ENCODE results near the gene ATG101.
A peak's percentile ranks its signal among the peaks of the same experiment; 100 is the strongest.
"Not testable (repeated sequence)": the region's sequence is repeated elsewhere in the genome, so short reads cannot be mapped to it uniquely, and the experiment has no call there.

Gene ATG101

GRCh38 chr12:52097045-52097666 is 27.4 kb downstream of the ATG101 start:
- no peak for DNase-seq (ENCODE audit: low read depth in 3 of 3)

GRCh38 chr12:52104431-52105089 is 34.8 kb downstream of the ATG101 start:
- not testable (repeated sequence) for DNase-seq (ENCODE audit: low read depth in 3 of 3)

- DNase-seq (ENCODE audit: low read depth in 3 of 3): peak; percentile 35 to 63 (median 52)
Measured at GRCh38 chr12:52116222-52117125, 46.7 kb downstream of the ATG101 start.

- DNase-seq (ENCODE audit: low read depth in 3 of 3): not testable (repeated sequence)
Measured at GRCh38 chr12:52117806-52118475, 48.2 kb downstream of the ATG101 start.

- DNase-seq (ENCODE audit: low read depth in 3 of 3): no peak
Measured at GRCh38 chr12:52119398-52120254, 49.8 kb downstream of the ATG101 start.

GRCh38 chr12:52120951-52121823 is 51.4 kb downstream of the ATG101 start:
- no peak for DNase-seq (ENCODE audit: low read depth in 3 of 3)

- DNase-seq (ENCODE audit: low read depth in 3 of 3): peak; percentile 42 to 53 (median 45)
Measured at GRCh38 chr12:52121824-52122539, 52.2 kb downstream of the ATG101 start.

GRCh38 chr12:52122540-52122871 is 52.7 kb downstream of the ATG101 start:
- DNase-seq (ENCODE audit: low read depth in 3 of 3): no peak

GRCh38 chr12:52122904-52123303 is 53.1 kb downstream of the ATG101 start:
- DNase-seq (ENCODE audit: low read depth in 3 of 3): no peak

- no peak for DNase-seq (ENCODE audit: low read depth in 3 of 3)
Measured at GRCh38 chr12:52123487-52124186, 53.9 kb downstream of the ATG101 start.

GRCh38 chr12:52125476-52125900 is 55.7 kb downstream of the ATG101 start:
- no peak for DNase-seq (ENCODE audit: low read depth in 3 of 3)

- no peak for DNase-seq (ENCODE audit: low read depth in 3 of 3)
Measured at GRCh38 chr12:52126050-52126604, 56.3 kb downstream of the ATG101 start.
